Neuron (in vitro differentiated cells): ENCODE data around the gene GUCD1.

Experiments
- H2AFZ ChIP-seq: one replicate; pipeline ENCODE4 v1.6.1; 2013; ENCODE audit warnings: low read depth, mild to moderate bottlenecking, inconsistent platforms, low read length, moderate library complexity
- H3K27me3 ChIP-seq: one replicate; pipeline ENCODE4 v1.6.1; 2013; ENCODE audit warnings: low read length; ENCODE audit not compliant: insufficient read depth
- H3K36me3 ChIP-seq: one replicate; pipeline ENCODE4 v1.6.1; 2013; ENCODE audit warnings: low read length; ENCODE audit not compliant: insufficient read depth
- H3K4me1 ChIP-seq: one replicate; pipeline ENCODE4 v1.6.1; 2013; ENCODE audit warnings: low read length; ENCODE audit not compliant: insufficient read depth
- H3K4me3 ChIP-seq: 2 replicates; pipeline ENCODE4 v1.5.1; 2013; ENCODE audit warnings: mild to moderate bottlenecking, low read length, moderate library complexity
- H3K9me3 ChIP-seq: one replicate; pipeline ENCODE4 v1.6.1; 2013; ENCODE audit warnings: low read length

Gene GUCD1

DNA sequence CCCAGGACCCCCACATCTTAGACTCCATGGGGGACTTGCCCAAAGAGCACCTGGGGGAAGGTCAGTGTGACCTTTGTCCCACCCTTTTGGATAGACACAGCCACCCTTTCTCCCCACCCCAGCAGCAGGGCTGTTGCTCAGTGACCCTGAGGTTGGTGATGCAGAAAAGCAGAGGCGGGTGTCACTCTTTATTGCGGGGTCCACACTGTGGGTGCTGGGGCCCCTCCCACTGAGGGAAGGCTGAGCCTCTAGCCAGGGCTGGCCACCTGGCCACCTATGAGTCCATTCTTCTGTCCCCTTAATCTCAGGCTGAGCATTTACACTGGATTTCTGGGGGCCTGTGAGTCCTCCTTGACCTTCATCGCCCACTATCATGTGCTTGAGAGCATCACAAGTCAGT lies 30.5 kb upstream of the GUCD1 start:
- Histone ChIP-seq H3K9me3 (no peaks in the 10 kb centered on the region), H2AFZ (no peak overlapping the region), H3K27me3 (no peaks in the 10 kb centered on the region), H3K4me1 (no peaks in the 10 kb centered on the region), H3K36me3 (peaks cover 15% of the 10 kb centered on the region), H3K4me3 (no peak overlapping the region)

- Histone ChIP-seq H3K4me3 (no peak overlapping the region), H3K4me1 (no peaks in the 10 kb centered on the region), H3K36me3 (peaks cover 15% of the 10 kb centered on the region), H2AFZ (no peak overlapping the region), H3K27me3 (no peaks in the 10 kb centered on the region), H3K9me3 (no peaks in the 10 kb centered on the region)
Measured at GRCh38 chr22:24584871-24585411, 30.0 kb upstream of the GUCD1 start.

- Histone ChIP-seq H3K9me3 (no peaks in the 10 kb centered on the region), H3K36me3 (peaks cover 15% of the 10 kb centered on the region), H3K4me3 (no peak overlapping the region), H2AFZ (no peak overlapping the region), H3K4me1 (no peaks in the 10 kb centered on the region), H3K27me3 (no peaks in the 10 kb centered on the region)
Measured at GRCh38 chr22:24584166-24584790, 29.3 kb upstream of the GUCD1 start.

GRCh38 chr22:24583221-24584165 lies 28.6 kb upstream of the GUCD1 start:
- Histone ChIP-seq H3K9me3 (no peaks in the 10 kb centered on the region), H3K27me3 (no peaks in the 10 kb centered on the region), H3K4me1 (no peaks in the 10 kb centered on the region), H2AFZ (no peak overlapping the region), H3K36me3 (peaks cover 16% of the 10 kb centered on the region), H3K4me3 (no peak overlapping the region)

- H3K36me3 ChIP-seq = peaks cover 14% of the 10 kb centered on the region
- no peak overlapping the region for H3K4me3 ChIP-seq
- H3K27me3 ChIP-seq = no peaks in the 10 kb centered on the region
- no peaks in the 10 kb centered on the region for H3K4me1 ChIP-seq
- H3K9me3 ChIP-seq = no peaks in the 10 kb centered on the region
- no peak overlapping the region for H2AFZ ChIP-seq
Measured at GRCh38 chr22:24582056-24582814, 27.3 kb upstream of the GUCD1 start.

GRCh38 chr22:24580276-24580675 lies 25.3 kb upstream of the GUCD1 start:
- no peaks in the 10 kb centered on the region for H3K4me1 ChIP-seq
- H2AFZ ChIP-seq = no peak overlapping the region
- no peak overlapping the region for H3K4me3 ChIP-seq
- H3K36me3 ChIP-seq = peaks cover 8% of the 10 kb centered on the region
- H3K27me3 ChIP-seq = no peaks in the 10 kb centered on the region
- no peaks in the 10 kb centered on the region for H3K9me3 ChIP-seq

DNA sequence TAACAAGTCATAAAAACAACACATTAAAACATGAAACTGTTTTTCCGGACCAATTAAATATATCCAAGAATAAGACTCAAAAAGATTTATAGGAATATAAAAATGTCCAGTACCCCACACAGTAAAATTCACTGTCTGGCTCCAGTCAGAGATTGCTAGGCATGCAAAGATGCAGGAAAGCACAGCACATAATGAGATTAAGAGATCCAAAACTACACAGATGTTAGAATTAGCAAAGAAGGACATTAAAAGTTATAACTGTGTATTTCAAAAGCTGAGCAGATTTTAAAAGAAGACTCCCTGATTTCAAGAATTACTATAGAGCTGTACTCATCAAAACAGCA lies 24.3 kb upstream of the GUCD1 start:
- Histone ChIP-seq H3K9me3 (no peaks in the 10 kb centered on the region), H3K36me3 (peaks cover 11% of the 10 kb centered on the region), H3K27me3 (no peaks in the 10 kb centered on the region), H3K4me1 (no peaks in the 10 kb centered on the region), H2AFZ (no peak overlapping the region), H3K4me3 (no peak overlapping the region)

GRCh38 chr22:24578355-24579257 lies 23.7 kb upstream of the GUCD1 start:
- no peaks in the 10 kb centered on the region for H3K9me3 ChIP-seq
- H3K27me3 ChIP-seq = no peaks in the 10 kb centered on the region
- no peaks in the 10 kb centered on the region for H3K4me1 ChIP-seq
- H3K4me3 ChIP-seq = no peak overlapping the region
- H3K36me3 ChIP-seq = peaks cover 16% of the 10 kb centered on the region
- no peak overlapping the region for H2AFZ ChIP-seq

GRCh38 chr22:24576778-24577177 lies 21.8 kb upstream of the GUCD1 start:
- peaks cover 33% of the 10 kb centered on the region for H3K36me3 ChIP-seq

DNA sequence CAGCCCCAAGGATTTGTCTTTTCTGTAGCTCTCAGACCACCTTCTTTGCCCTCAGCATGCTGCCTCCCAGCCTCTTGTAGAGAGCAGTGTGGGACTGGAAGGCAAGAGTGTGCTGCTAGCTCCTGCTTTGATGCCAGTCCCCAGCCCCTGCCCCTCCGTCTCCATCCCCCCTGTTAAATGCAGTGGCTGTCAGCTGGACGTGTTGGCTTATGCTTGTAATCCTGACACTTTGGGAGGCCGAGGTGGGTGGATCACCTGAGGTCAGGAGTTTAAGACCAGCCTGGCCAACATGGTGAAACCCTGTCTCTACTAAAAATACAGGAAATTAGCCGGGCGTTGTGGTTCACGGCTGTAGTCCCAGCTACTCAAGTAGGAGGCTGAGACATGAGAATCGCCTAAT lies 16.3 kb upstream of the GUCD1 start:
- H3K27me3 ChIP-seq = no peaks in the 10 kb centered on the region
- no peaks in the 10 kb centered on the region for H3K4me1 ChIP-seq
- H2AFZ ChIP-seq = no peak overlapping the region
- H3K4me3 ChIP-seq = no peak overlapping the region
- peaks cover 68% of the 10 kb centered on the region for H3K36me3 ChIP-seq
- no peaks in the 10 kb centered on the region for H3K9me3 ChIP-seq

More at GRCh38 chr22:24576778-24577177, 21.8 kb upstream of the GUCD1 start:
- H2AFZ ChIP-seq = no peak overlapping the region
- H3K4me1 ChIP-seq = no peaks in the 10 kb centered on the region
- no peaks in the 10 kb centered on the region for H3K27me3 ChIP-seq
- no peaks in the 10 kb centered on the region for H3K9me3 ChIP-seq
- H3K4me3 ChIP-seq = no peak overlapping the region

GRCh38 chr22:24567668-24568067 lies 12.7 kb upstream of the GUCD1 start:
- Histone ChIP-seq H3K9me3 (no peaks in the 10 kb centered on the region), H2AFZ (no peak overlapping the region), H3K4me3 (no peak overlapping the region), H3K4me1 (no peaks in the 10 kb centered on the region), H3K27me3 (no peaks in the 10 kb centered on the region), H3K36me3 (peaks cover 77% of the 10 kb centered on the region)

GRCh38 chr22:24566899-24567511 lies 12.1 kb upstream of the GUCD1 start:
- Histone ChIP-seq H3K27me3 (no peaks in the 10 kb centered on the region), H3K36me3 (peaks cover 75% of the 10 kb centered on the region), H2AFZ (no peak overlapping the region), H3K4me3 (no peak overlapping the region), H3K4me1 (no peaks in the 10 kb centered on the region), H3K9me3 (no peaks in the 10 kb centered on the region)
